Measurements from ENCODE around the gene ZNF771.
"Not testable (repeated sequence)": the region's sequence is repeated elsewhere in the genome, so short reads cannot be mapped to it uniquely, and the experiment has no call there.

Gene ZNF771

GRCh38 chr16:30375864-30376263 is 31.5 kb upstream of the ZNF771 start:
- DNase-seq (ENCODE audit: low read depth in 3 of 3): no peak

GRCh38 chr16:30376461-30376902 is 30.9 kb upstream of the ZNF771 start:
- DNase-seq (ENCODE audit: low read depth in 3 of 3): no peak

- no peak for DNase-seq (ENCODE audit: low read depth in 3 of 3)
Observed at GRCh38 chr16:30377050-30377811, 30.2 kb upstream of the ZNF771 start.

- peak; percentile 66 to 78 (median 74) for DNase-seq (ENCODE audit: low read depth in 3 of 3)
Observed at GRCh38 chr16:30377812-30378235, 29.6 kb upstream of the ZNF771 start.

- peak; percentile 99 to 100 (median 99) for DNase-seq (ENCODE audit: low read depth in 3 of 3)
Observed at GRCh38 chr16:30378236-30379157, 28.9 kb upstream of the ZNF771 start.

GRCh38 chr16:30379158-30379783 is 28.1 kb upstream of the ZNF771 start:
- DNase-seq (ENCODE audit: low read depth in 3 of 3): no peak

- no peak for DNase-seq (ENCODE audit: low read depth in 3 of 3)
Observed at GRCh38 chr16:30380072-30380802, 27.2 kb upstream of the ZNF771 start.

- DNase-seq (ENCODE audit: low read depth in 3 of 3): no peak
Observed at GRCh38 chr16:30380803-30381208, 26.6 kb upstream of the ZNF771 start.

- DNase-seq (ENCODE audit: low read depth in 3 of 3): no peak
Observed at GRCh38 chr16:30381291-30382041, 25.9 kb upstream of the ZNF771 start.

GRCh38 chr16:30382111-30382881 is 25.1 kb upstream of the ZNF771 start, which contains the start of gene SEPTIN1:
Gene SEPTIN1 (minus strand): TSS chr16:30382561. CDS start chr16:30382542, 19 bp downstream.
- peak; percentile 50 to 74 (median 62) for DNase-seq (ENCODE audit: low read depth in 3 of 3)

GRCh38 chr16:30383521-30383920 is 23.9 kb upstream of the ZNF771 start:
- no peak for DNase-seq (ENCODE audit: low read depth in 3 of 3)

GRCh38 chr16:30394592-30395154 is 12.7 kb upstream of the ZNF771 start:
- no peak for DNase-seq (ENCODE audit: low read depth in 3 of 3)

- peak in 1 of 3 donors; percentile 53 for DNase-seq (ENCODE audit: low read depth in 3 of 3)
Observed at GRCh38 chr16:30395155-30395991, 12.0 kb upstream of the ZNF771 start, which contains the start of gene ZNF48. Gene ZNF48 (plus strand): TSS chr16:30395420. CDS start chr16:30395795, 375 bp downstream.

GRCh38 chr16:30395992-30396585 is 11.3 kb upstream of the ZNF771 start:
- no peak for DNase-seq (ENCODE audit: low read depth in 3 of 3)

- DNase-seq (ENCODE audit: low read depth in 3 of 3): not testable (repeated sequence)
Observed at GRCh38 chr16:30396627-30397026, 10.8 kb upstream of the ZNF771 start.

- DNase-seq (ENCODE audit: low read depth in 3 of 3): no peak
Observed at GRCh38 chr16:30397056-30397455, 10.3 kb upstream of the ZNF771 start.

GRCh38 chr16:30397776-30398660 is 9.4 kb upstream of the ZNF771 start:
- no peak for DNase-seq (ENCODE audit: low read depth in 3 of 3)

Measured in stimulated activated CD4-positive, alpha-beta T cell treated with anti-CD3 and anti-CD28 coated beads, TNF-alpha, amount 100 ng/mL, for 48 hours (primary cell).